ENCODE data around the gene PTH2R. TPM values are rescaled to one million over a fixed set of nuclear protein-coding genes. Genes with fewer than 3 reads are reported as not detected.
"Not testable (repeated sequence)": the region's sequence is repeated elsewhere in the genome, so short reads cannot be mapped to it uniquely, and the experiment has no call there.

Gene PTH2R
- polyA plus RNA-seq, 1 donor: 0.46 TPM

DNA sequence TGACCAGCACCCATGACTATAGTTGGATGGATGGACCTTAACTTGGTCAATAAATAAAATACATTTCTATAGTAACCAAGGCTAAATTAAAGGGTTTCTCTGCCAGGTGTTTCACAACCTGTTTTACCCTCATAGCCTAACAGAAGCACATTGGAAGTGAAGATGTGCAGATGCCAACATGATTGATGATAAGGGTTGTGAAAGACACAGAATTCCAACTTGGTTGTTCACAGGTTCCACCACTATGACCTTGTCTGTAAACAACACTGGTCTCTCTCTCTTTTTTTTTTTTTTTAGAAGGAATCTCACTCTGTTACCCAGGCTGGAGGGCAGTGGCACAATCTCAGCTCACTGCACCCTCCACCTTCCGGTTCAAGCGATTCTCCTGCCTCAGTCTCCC is 37.5 kb upstream of the PTH2R start:
- no peak for DNase-seq
- H3K4me1 ChIP-seq (ENCODE audit: control insufficient read depth, insufficient read depth, low read length): no peaks in the 10 kb centered on the region
- no peaks in the 10 kb centered on the region for H3K27me3 ChIP-seq (ENCODE audit: control insufficient read depth, insufficient read depth, low read length)
- H3K9me3 ChIP-seq (ENCODE audit: control insufficient read depth, low read depth, low read length): no peaks in the 10 kb centered on the region
- H3K27ac ChIP-seq (ENCODE audit: low read length): no peak overlapping the region
- H3K36me3 ChIP-seq (ENCODE audit: control insufficient read depth, insufficient read depth, low read length): no peaks in the 10 kb centered on the region
- no peak overlapping the region for H3K4me3 ChIP-seq (ENCODE audit: low read length)
- WGBS (ENCODE audit: insufficient coverage, low lambda C conversion rate): no CpG with 5 or more reads among the region's 2 CpGs

DNA sequence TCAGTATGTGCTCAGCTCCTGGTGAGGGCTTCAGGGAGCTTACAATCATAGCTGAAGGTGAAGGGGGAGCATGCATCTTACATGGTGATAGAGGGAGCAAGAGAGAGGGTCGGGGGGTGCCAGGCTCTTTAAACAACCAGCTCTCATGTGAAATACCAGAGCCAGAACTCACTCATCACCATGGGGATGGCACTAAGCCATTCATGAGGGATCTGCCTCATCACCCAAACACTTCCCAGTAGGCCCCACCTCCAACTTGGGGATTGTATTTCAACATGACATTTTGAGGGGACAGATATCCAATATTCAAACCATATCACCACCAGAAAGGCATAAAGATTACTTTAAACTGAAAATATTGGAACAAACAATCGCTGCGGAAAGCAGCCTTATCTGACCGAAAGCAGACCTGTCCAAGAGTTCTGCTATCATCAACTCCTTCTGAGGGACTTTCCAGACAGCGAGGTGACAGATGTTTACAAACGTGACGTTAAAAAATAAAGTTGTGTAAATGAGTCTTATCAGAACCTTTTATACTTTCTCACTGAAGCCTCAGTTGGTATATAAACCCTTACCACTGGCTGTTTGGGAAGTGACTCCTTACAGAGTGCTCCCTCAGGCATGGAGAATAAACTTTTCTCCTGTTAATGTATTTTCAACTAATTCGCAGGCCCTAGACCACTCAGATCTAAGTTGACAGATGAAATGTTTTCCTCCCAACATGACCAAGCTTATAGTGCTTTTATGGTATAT is 35.5 kb upstream of the PTH2R start:
- H3K27ac ChIP-seq (ENCODE audit: low read length): no peak overlapping the region
- no peaks in the 10 kb centered on the region for H3K4me1 ChIP-seq (ENCODE audit: control insufficient read depth, insufficient read depth, low read length)
- DNase-seq: no peak
- WGBS (ENCODE audit: insufficient coverage, low lambda C conversion rate): no CpG with 5 or more reads among the region's 8 CpGs
- H3K9me3 ChIP-seq (ENCODE audit: control insufficient read depth, low read depth, low read length): no peaks in the 10 kb centered on the region
- peaks cover 3% of the 10 kb centered on the region for H3K27me3 ChIP-seq (ENCODE audit: control insufficient read depth, insufficient read depth, low read length)
- H3K4me3 ChIP-seq (ENCODE audit: low read length): no peak overlapping the region
- no peaks in the 10 kb centered on the region for H3K36me3 ChIP-seq (ENCODE audit: control insufficient read depth, insufficient read depth, low read length)

DNA sequence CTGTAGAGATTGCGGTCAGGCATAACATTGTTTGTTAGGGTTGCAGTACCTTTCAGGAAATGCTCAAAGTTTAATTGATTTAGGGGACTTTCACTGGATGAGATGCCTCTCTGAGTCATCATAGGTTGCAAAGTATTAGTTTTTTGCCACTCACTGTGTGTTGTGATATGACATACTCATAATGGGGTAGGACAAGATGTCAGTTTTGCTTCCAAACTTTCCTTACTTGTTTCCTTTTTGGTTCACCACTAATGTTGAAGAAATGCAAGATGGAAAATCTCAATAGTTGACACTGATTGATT is 35.0 kb upstream of the PTH2R start:
- DNase-seq: no peak
- H3K27me3 ChIP-seq (ENCODE audit: control insufficient read depth, insufficient read depth, low read length): peaks cover 3% of the 10 kb centered on the region
- H3K36me3 ChIP-seq (ENCODE audit: control insufficient read depth, insufficient read depth, low read length): no peaks in the 10 kb centered on the region
- H3K4me1 ChIP-seq (ENCODE audit: control insufficient read depth, insufficient read depth, low read length): no peaks in the 10 kb centered on the region
- H3K27ac ChIP-seq (ENCODE audit: low read length): no peak overlapping the region
- H3K4me3 ChIP-seq (ENCODE audit: low read length): no peak overlapping the region
- no peaks in the 10 kb centered on the region for H3K9me3 ChIP-seq (ENCODE audit: control insufficient read depth, low read depth, low read length)
- no CpG with 5 or more reads among the region's 1 CpG for WGBS (ENCODE audit: insufficient coverage, low lambda C conversion rate)

DNA sequence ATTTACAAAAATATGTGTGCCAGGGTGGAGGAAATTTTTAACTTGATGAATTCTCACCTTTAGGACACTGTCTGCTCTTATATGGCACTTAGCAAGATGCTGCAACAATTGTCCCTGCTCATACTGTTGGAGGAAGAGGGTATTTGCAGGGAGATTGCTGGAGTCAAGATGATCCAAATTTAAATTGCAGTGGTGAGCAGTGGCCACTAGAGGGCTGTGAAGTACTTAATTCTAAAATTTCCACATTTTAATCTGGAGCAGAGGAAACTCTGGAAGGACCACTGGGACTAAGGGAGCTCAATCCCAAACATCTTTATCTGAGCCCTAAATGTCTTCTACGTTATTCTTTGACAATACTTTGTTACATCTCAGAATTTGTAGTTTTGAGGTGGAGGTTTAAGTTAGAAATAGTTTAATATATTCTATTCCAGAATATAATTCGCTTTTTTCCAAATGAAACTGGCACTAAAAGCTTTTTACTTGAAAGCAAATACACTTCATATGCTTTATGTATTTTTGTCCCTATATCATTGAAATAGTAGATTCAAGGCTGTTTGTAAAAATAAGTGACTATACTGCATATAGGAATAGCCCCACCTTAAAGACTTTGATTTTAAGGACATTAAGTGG is 33.0 kb upstream of the PTH2R start:
- 100% methylated on average over 1 of the region's 2 CpGs for WGBS (ENCODE audit: insufficient coverage, low lambda C conversion rate)
- Histone ChIP-seq H3K9me3 (ENCODE audit: control insufficient read depth, low read depth, low read length) (no peaks in the 10 kb centered on the region), H3K27ac (ENCODE audit: low read length) (no peak overlapping the region), H3K4me1 (ENCODE audit: control insufficient read depth, insufficient read depth, low read length) (no peaks in the 10 kb centered on the region), H3K36me3 (ENCODE audit: control insufficient read depth, insufficient read depth, low read length) (no peaks in the 10 kb centered on the region), H3K27me3 (ENCODE audit: control insufficient read depth, insufficient read depth, low read length) (peaks cover 3% of the 10 kb centered on the region), H3K4me3 (ENCODE audit: low read length) (no peak overlapping the region)
- peak in 1 of 2 donors; percentile 12 for DNase-seq

DNA sequence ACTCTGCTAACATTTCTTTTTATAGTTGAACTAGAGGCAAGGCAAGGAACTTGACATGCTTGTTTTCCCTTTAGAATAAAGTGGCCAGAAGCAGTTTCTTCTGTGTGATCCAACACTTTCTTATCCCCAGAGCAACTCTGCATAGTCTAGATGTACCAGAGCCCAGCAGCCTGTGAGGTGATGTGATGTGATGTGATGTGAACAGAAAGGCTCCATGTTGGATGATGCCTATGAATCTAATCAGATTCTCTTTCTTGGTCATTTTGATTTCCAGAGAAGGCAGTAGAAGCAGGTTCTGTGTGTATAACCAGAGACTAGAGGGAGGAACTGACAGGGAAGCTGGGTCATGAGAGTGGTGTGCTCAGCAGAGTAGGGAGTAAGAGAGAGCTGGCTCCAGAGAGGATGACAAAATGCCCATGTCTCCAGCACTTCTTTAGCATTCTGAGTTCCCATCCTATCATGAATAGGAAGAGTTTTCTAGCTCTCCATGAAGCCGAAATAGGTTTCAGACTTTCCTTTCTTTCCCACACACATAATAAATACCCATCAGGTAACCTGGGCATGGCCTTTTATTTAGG is 31.0 kb upstream of the PTH2R start:
- WGBS (ENCODE audit: insufficient coverage, low lambda C conversion rate): no CpG with 5 or more reads among the region's 1 CpG
- Histone ChIP-seq H3K27ac (ENCODE audit: low read length) (no peak overlapping the region), H3K4me3 (ENCODE audit: low read length) (no peak overlapping the region), H3K36me3 (ENCODE audit: control insufficient read depth, insufficient read depth, low read length) (no peaks in the 10 kb centered on the region), H3K27me3 (ENCODE audit: control insufficient read depth, insufficient read depth, low read length) (peaks cover 3% of the 10 kb centered on the region), H3K9me3 (ENCODE audit: control insufficient read depth, low read depth, low read length) (no peaks in the 10 kb centered on the region), H3K4me1 (ENCODE audit: control insufficient read depth, insufficient read depth, low read length) (no peaks in the 10 kb centered on the region)
- no peak for DNase-seq

DNA sequence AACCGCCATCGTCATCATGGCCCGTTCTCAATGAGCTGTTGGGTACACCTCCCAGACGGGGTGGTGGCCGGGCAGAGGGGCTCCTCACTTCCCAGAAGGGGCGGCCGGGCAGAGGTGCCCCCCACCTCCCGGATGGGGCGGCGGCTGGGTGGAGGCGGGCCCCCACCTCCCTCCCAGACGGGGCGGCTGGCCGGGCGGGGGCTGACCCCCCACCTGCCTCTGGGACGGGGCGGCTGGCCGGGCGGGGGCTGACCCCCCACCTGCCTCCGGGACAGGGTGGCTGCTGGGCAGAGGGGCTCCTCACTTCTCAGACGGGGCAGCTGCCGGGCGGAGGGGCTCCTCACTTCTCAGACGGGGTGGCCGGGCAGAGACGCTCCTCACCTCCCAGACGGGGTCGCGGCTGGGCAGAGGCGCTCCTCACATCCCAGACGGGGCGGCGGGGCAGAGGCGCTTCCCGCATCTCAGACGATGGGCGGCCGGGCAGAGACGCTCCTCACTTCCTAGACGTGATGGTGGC is 29.2 kb upstream of the PTH2R start:
- not testable (repeated sequence) for DNase-seq; H3K27me3 ChIP-seq (ENCODE audit: control insufficient read depth, insufficient read depth, low read length); H3K9me3 ChIP-seq (ENCODE audit: control insufficient read depth, low read depth, low read length); H3K27ac ChIP-seq (ENCODE audit: low read length); H3K4me3 ChIP-seq (ENCODE audit: low read length); H3K36me3 ChIP-seq (ENCODE audit: control insufficient read depth, insufficient read depth, low read length); H3K4me1 ChIP-seq (ENCODE audit: control insufficient read depth, insufficient read depth, low read length)
- WGBS (ENCODE audit: insufficient coverage, low lambda C conversion rate): 100% methylated on average over 1 of the region's 40 CpGs

DNA sequence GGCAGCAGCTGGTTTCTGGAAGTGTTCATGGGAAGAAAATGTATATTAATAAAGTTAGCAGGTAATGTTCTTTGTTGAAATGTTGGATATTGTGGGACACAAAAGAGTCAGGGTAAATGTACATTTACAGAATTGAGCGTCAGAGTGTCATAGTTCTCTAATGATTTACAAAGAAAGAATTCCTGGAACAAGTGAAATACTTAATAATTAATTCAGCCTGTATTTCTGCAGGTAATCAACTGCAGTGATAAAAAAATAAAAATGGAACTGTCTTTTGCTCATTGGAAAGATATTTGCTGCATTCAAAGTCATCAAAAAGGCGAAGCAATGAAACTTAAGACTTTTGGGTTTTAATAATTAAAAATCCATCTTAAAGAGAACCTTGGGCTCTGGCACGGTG is 27.4 kb upstream of the PTH2R start:
- 94% methylated on average over 2 of the region's 3 CpGs for WGBS (ENCODE audit: insufficient coverage, low lambda C conversion rate)
- H3K27ac ChIP-seq (ENCODE audit: low read length): no peak overlapping the region

DNA sequence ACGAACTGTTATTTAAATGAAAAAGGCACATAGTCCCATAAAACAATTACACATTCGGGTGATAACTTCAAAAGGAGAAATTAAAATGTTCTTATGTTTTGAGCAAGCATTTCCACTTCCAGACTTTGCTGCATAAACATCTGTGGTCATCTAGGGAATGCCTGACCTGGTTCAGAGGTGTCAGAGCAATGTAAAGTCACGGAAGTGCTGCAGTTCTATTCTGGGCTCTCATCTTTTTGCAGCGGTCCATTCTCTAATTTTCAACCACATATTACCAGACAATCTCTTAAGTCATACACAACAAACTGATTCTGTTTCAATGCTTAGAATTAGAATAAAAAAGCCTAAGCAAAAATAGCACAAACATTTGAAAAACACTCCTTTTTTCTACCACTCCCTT is 22.0 kb upstream of the PTH2R start:
- 100% methylated on average over 2 of the region's 4 CpGs for WGBS (ENCODE audit: insufficient coverage, low lambda C conversion rate)
- Histone ChIP-seq H3K27ac (ENCODE audit: low read length) (no peak overlapping the region), H3K36me3 (ENCODE audit: control insufficient read depth, insufficient read depth, low read length) (no peaks in the 10 kb centered on the region), H3K27me3 (ENCODE audit: control insufficient read depth, insufficient read depth, low read length) (peaks cover 3% of the 10 kb centered on the region), H3K9me3 (ENCODE audit: control insufficient read depth, low read depth, low read length) (no peaks in the 10 kb centered on the region), H3K4me3 (ENCODE audit: low read length) (no peak overlapping the region), H3K4me1 (ENCODE audit: control insufficient read depth, insufficient read depth, low read length) (no peaks in the 10 kb centered on the region)
- DNase-seq: no peak

More for the DNA sequence above, 27.4 kb upstream of the PTH2R start:
- Histone ChIP-seq H3K4me1 (ENCODE audit: control insufficient read depth, insufficient read depth, low read length) (no peaks in the 10 kb centered on the region), H3K36me3 (ENCODE audit: control insufficient read depth, insufficient read depth, low read length) (no peaks in the 10 kb centered on the region), H3K4me3 (ENCODE audit: low read length) (no peak overlapping the region), H3K27me3 (ENCODE audit: control insufficient read depth, insufficient read depth, low read length) (peaks cover 5% of the 10 kb centered on the region), H3K9me3 (ENCODE audit: control insufficient read depth, low read depth, low read length) (no peaks in the 10 kb centered on the region)
- no peak for DNase-seq

DNA sequence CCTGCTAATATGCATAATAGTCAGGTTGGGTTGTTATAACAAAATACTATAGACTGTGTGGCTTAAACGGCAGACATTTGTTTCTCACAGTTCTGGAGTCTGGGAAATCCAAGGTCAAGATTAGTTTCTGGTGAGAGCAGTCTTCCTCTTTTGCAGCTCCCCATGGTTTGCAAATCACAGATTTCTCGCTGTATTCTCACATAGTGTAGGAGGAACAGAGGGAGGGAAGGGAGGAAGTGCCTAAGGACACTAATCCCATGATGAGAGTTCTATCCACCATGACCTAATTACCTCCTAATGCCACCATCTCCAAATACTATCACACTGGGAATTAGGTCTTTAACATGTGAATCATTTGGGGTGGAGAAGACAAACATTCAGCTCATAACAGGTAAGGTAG is 20.1 kb upstream of the PTH2R start:
- Histone ChIP-seq H3K27ac (ENCODE audit: low read length) (no peak overlapping the region), H3K27me3 (ENCODE audit: control insufficient read depth, insufficient read depth, low read length) (peaks cover 3% of the 10 kb centered on the region), H3K9me3 (ENCODE audit: control insufficient read depth, low read depth, low read length) (no peaks in the 10 kb centered on the region), H3K36me3 (ENCODE audit: control insufficient read depth, insufficient read depth, low read length) (no peaks in the 10 kb centered on the region), H3K4me1 (ENCODE audit: control insufficient read depth, insufficient read depth, low read length) (no peaks in the 10 kb centered on the region), H3K4me3 (ENCODE audit: low read length) (no peak overlapping the region)
- no CpG with 5 or more reads among the region's 2 CpGs for WGBS (ENCODE audit: insufficient coverage, low lambda C conversion rate)
- no peak for DNase-seq

DNA sequence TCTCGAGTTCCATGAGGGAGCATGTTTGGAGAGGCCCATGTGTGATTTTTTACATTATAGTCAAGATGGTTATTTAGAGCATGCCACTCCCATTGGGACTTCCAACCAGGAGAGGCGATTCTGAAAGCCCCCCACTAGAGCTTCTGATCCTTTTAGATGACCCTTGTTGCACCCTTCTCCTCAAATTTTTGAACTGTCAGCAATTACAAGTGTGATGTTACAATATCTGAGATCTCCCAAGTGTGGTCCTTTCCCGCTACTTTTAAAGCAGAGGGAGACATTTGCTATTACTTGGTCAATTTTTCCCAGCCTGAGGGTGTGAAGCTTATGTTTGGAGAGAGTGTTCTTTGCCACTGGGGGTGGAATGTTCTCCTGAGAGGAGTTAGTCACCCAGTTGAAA is 16.7 kb upstream of the PTH2R start:
- H3K27ac ChIP-seq (ENCODE audit: low read length): no peak overlapping the region
- H3K4me3 ChIP-seq (ENCODE audit: low read length): no peak overlapping the region
- no peaks in the 10 kb centered on the region for H3K36me3 ChIP-seq (ENCODE audit: control insufficient read depth, insufficient read depth, low read length)
- H3K9me3 ChIP-seq (ENCODE audit: control insufficient read depth, low read depth, low read length): peaks cover 8% of the 10 kb centered on the region
- WGBS (ENCODE audit: insufficient coverage, low lambda C conversion rate): no CpG with 5 or more reads among the region's 3 CpGs
- no peak for DNase-seq
- no peaks in the 10 kb centered on the region for H3K27me3 ChIP-seq (ENCODE audit: control insufficient read depth, insufficient read depth, low read length)
- H3K4me1 ChIP-seq (ENCODE audit: control insufficient read depth, insufficient read depth, low read length): no peaks in the 10 kb centered on the region
